Skeletal muscle tissue (tissue), 4 donors: ENCODE measurements around the gene PHIP. TPM values are rescaled to one million over a fixed set of nuclear protein-coding genes. Genes with fewer than 3 reads are reported as not detected.
A peak's percentile ranks its signal among the peaks of the same experiment; 100 is the strongest.
"Not testable (repeated sequence)": the region's sequence is repeated elsewhere in the genome, so short reads cannot be mapped to it uniquely, and the experiment has no call there.

Experiments used
- H3K27ac ChIP-seq: one replicate; pipeline ENCODE4 v1.7.0; 2013; ENCODE audit warnings: mild to moderate bottlenecking, low read depth, low read length, inconsistent platforms
- H3K27me3 ChIP-seq, 3 donors: one replicate each; pipeline ENCODE4 v1.7.0; 2013; ENCODE audit warnings: low read length in 3 of 3; ENCODE audit not compliant: control insufficient read depth in 3 of 3, insufficient read depth in 3 of 3
- H3K36me3 ChIP-seq, 3 donors: one replicate each; pipeline ENCODE4 v1.7.0; 2013; ENCODE audit warnings: low read length in 3 of 3; ENCODE audit not compliant: control insufficient read depth in 3 of 3, insufficient read depth in 3 of 3
- H3K4me1 ChIP-seq, 3 donors: one replicate each; pipeline ENCODE4 v1.7.0; 2013; ENCODE audit warnings: low read length in 3 of 3, mild to moderate bottlenecking in 3 of 3; ENCODE audit not compliant: control insufficient read depth in 3 of 3, insufficient read depth in 3 of 3
- H3K4me3 ChIP-seq, 3 donors: one replicate each; pipeline ENCODE4 v1.7.0; 2013; ENCODE audit warnings: low read length in 3 of 3
- H3K9ac ChIP-seq, 3 donors: one replicate each; pipeline ENCODE4 v1.7.0; 2013; ENCODE audit warnings: low read length in 3 of 3, mild to moderate bottlenecking in 3 of 3, moderate library complexity in 2 of 3, low read depth in 1 of 3
- H3K9me3 ChIP-seq, 3 donors: one replicate each; pipeline ENCODE4 v1.7.0; 2013; ENCODE audit warnings: low read length in 3 of 3; ENCODE audit not compliant: control insufficient read depth in 3 of 3
- total RNA-seq: library from RNA; depleted of rRNA; stranded (reverse); fragments of >200 nt; gene quantifications from one replicate; pipeline ENCODE4 v1.2.3, GENCODE V29; 2014
- donor health status: Osteomylitis.

Gene PHIP
- 22.4 TPM for total RNA-seq

DNA sequence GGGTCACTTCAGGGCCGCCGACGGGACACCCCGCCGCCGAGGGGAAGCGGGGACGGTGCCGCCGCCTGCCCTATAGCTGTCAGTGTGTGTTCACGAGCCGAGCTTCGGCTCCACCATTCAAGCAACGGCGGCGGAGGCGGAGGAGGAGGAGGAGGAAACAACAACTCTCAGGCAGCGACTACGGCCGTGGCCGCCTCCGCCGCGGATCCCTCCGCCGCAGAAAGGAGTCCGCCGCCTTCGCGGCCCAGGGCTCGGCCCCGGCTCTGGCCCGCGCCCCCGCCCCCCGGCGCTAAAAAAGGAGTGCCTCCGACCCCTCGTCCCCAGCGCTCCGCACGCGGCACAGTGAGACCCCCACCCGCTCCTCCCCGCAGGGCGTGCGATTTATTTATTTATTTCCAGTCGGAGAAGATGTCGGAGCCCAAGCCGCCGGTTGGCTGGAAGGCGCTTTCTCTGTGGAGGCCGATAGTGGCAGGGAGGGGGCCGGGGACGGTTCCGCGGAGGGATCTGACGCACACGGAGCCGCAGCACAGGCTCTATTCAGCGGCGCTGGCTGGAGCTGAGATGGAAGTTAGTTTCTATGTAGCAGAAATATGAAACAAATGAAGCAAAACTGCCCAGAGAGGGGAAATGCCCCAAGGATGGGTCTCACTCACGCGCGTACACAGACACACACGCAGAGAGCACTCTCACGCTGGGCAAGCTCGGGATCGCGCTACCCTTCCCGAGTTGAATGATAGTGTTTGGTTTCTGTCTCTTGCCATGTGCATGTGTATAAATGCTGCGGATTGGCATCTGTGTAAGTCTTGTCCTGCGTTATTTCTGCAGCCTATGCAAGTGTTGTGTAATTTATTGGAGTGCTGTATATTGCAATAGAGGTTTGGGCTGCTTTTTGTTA is at the start of gene PHIP:
Gene PHIP, minus strand, starts transcription at position 180 of the 895 bp plus-strand sequence. CDS start 186 bp downstream, outside the sequence.
- no peaks in the 10 kb centered on the region for H3K9me3 ChIP-seq
- H3K27me3 ChIP-seq: no peaks in the 10 kb centered on the region
- no peaks in the 10 kb centered on the region for H3K36me3 ChIP-seq
- peaks cover 2 to 16% (median 8%) of the 10 kb centered on the region in 3 donors for H3K4me1 ChIP-seq
- H3K9ac ChIP-seq: peak within 1 kb of the TSS; percentile 87 to 94 (median 91)
- H3K4me3 ChIP-seq: peak within 1 kb of the TSS; percentile 97 to 98 (median 98)
- peak within 1 kb of the TSS; percentile 96 for H3K27ac ChIP-seq

DNA sequence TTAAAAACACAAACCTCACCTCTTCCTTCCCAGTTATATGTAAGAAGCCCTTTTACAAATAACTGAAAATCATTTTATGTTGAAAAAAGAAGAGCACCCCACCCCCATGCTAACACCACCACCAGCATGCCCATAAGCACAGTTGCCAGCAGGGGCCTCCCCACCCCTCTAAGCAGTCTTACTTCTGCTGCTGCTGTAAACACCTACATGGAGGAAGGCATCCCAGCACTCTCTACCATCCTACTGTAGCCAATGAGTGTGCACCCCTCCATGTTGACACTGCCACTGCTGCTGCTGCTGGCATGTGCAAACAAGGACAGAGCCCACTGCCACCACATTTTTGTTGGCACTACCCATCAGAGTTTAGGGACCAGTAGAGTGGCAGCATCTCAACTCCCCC is 49.6 kb upstream of the PHIP start:
- no peak overlapping the region for H3K9ac ChIP-seq
- H3K27ac ChIP-seq: no peak overlapping the region
- H3K4me3 ChIP-seq: no peak overlapping the region
- H3K27me3 ChIP-seq: no peaks in the 10 kb centered on the region
- no peaks in the 10 kb centered on the region for H3K4me1 ChIP-seq
- no peaks in the 10 kb centered on the region for H3K36me3 ChIP-seq
- no peaks in the 10 kb centered on the region for H3K9me3 ChIP-seq

DNA sequence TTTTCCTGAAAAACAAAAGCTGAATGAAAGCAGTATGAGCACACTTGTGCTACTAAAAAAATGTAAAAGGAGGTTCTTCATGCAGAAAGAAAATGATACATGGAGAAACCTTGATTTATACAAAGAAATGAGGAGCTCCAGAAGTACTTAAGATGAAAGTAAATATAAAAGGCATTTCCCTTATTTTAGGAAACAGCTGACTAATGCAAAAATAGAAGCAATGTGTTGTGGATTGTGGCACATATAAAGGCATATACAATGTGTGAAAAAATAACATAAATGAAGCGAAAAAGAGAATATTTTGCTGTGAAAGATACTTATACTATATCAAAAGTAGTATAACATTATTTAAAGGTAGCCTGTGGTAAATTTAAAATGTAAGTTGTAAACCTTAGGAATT is 41.2 kb upstream of the PHIP start:
- H3K9me3 ChIP-seq: no peaks in the 10 kb centered on the region
- H3K27ac ChIP-seq: no peak overlapping the region
- H3K27me3 ChIP-seq: no peaks in the 10 kb centered on the region
- no peaks in the 10 kb centered on the region for H3K36me3 ChIP-seq
- no peak overlapping the region for H3K9ac ChIP-seq
- H3K4me3 ChIP-seq: no peak overlapping the region
- H3K4me1 ChIP-seq: no peaks in the 10 kb centered on the region

DNA sequence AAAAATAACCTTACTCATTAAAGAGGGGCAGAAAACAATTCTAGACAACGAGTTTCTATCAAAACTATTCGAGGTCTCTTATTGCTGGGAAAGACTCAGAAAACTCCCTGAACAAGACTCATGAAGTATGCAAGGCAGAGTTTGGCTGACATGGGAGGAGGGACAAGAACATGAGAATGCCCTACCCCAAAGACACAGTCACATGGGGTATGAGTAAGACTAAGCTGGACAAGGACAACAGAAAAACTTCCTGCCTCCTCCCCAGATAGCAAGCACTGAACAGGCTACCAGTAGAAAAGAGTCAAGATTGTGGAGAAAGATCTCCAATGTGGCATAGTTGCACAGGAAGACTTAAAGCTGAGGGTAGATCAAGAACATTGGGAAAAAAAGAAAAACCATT is 39.7 kb upstream of the PHIP start:
- Histone ChIP-seq H3K27ac (no peak overlapping the region), H3K9ac (no peak overlapping the region), H3K4me3 (no peak overlapping the region), H3K4me1 (no peaks in the 10 kb centered on the region), H3K36me3 (no peaks in the 10 kb centered on the region), H3K27me3 (no peaks in the 10 kb centered on the region), H3K9me3 (no peaks in the 10 kb centered on the region)

DNA sequence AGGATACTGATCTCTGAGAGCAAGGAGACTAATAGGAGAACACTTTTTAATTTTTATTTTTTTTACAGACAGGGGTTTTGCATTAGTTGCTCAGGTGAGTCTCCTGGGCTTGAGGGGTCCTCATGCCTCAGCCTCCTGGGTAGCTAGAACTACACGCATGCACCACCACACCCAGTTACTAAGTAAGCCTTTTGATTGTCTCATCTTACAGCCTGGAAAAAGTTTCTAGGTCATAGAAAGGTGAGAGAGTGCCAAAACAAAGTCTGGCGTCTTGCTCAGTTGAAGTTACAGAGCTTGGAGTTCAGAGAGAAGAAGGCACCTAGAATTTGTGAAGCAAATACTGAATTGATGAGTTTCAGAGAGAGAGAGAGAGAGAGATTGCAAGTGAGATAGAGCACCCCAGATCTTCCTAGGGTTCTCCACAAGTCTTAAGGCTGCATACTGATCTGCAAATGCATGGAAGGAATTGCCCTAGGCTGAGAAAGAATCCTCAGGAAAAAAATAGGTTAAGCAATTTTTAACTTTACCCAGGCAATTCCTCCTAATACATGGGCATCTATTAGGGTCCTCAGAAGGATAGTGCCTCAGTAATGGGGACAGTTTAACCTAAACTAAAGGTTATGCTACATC is 37.6 kb upstream of the PHIP start:
- no peaks in the 10 kb centered on the region for H3K36me3 ChIP-seq
- no peaks in the 10 kb centered on the region for H3K4me1 ChIP-seq
- H3K4me3 ChIP-seq: no peak overlapping the region
- H3K9me3 ChIP-seq: no peaks in the 10 kb centered on the region
- no peak overlapping the region for H3K9ac ChIP-seq
- H3K27ac ChIP-seq: no peak overlapping the region
- no peaks in the 10 kb centered on the region for H3K27me3 ChIP-seq

DNA sequence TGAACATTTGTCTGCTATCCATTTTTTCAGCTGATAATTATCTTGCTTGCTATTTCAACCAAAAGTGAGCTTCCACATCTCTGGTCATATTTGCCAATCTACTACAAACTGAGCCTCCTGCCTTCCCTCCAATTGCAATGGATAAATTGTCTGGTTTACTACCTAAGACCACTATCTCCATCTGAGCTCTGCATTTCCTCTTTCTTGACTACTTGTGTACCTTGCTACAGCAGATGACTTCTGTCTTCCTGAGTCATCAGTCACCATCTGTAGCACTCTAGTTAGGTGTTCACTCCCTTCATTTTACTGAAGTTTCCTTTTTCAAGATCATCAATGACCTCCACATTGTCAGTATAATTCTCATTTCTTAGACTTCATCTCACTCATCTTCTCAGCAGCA is 33.5 kb upstream of the PHIP start:
- H3K4me1 ChIP-seq: no peaks in the 10 kb centered on the region
- no peak overlapping the region for H3K9ac ChIP-seq

DNA sequence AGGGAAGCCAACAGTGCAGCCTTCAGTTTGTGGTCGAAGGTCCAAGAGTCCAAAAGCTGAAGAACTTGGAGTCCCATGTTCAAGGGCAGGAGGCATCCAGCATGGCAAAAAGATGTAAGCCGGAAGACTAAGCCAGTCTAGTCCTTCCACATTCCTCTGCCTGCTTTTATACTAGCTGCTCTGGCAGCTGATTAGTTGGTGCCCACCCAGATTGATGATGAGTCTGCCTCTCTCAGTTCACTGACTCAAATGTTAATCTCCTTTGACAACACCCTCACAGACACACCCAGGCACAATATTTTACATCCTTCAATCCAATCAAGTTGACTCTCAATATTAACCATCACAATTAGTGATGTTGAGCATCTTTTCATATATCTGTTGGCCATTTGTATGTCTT is 23.1 kb upstream of the PHIP start:
- no peaks in the 10 kb centered on the region for H3K36me3 ChIP-seq
- no peak overlapping the region for H3K4me3 ChIP-seq
- no peak overlapping the region for H3K27ac ChIP-seq

More for the DNA sequence above, 33.5 kb upstream of the PHIP start:
- Histone ChIP-seq H3K36me3 (no peaks in the 10 kb centered on the region), H3K4me3 (no peak overlapping the region), H3K27me3 (no peaks in the 10 kb centered on the region), H3K9me3 (no peaks in the 10 kb centered on the region), H3K27ac (no peak overlapping the region)

DNA sequence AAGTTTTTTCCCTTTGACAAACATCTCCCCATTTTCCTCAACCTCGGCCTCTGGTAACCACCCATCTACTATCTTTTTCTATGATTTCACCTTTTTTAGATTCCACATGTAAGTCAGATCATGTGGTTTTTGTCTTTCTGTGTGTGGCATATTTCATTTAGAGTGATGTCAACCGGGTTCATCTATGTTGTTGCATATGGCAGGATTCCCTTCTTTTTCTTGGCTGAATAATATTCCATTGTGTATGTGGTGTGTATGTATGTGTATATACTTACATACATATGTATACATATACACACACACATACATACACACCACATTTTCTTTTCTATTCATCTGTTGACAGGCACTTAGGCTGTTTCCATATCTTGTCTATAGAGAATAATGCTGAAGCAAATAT is 22.2 kb upstream of the PHIP start:
- Histone ChIP-seq H3K27me3 (no peaks in the 10 kb centered on the region), H3K27ac (no peak overlapping the region), H3K9ac (no peak overlapping the region), H3K4me1 (no peaks in the 10 kb centered on the region), H3K9me3 (no peaks in the 10 kb centered on the region), H3K36me3 (no peaks in the 10 kb centered on the region), H3K4me3 (no peak overlapping the region)

More for the DNA sequence above, 23.1 kb upstream of the PHIP start:
- Histone ChIP-seq H3K27me3 (no peaks in the 10 kb centered on the region), H3K9me3 (no peaks in the 10 kb centered on the region), H3K9ac (no peak overlapping the region), H3K4me1 (no peaks in the 10 kb centered on the region)

DNA sequence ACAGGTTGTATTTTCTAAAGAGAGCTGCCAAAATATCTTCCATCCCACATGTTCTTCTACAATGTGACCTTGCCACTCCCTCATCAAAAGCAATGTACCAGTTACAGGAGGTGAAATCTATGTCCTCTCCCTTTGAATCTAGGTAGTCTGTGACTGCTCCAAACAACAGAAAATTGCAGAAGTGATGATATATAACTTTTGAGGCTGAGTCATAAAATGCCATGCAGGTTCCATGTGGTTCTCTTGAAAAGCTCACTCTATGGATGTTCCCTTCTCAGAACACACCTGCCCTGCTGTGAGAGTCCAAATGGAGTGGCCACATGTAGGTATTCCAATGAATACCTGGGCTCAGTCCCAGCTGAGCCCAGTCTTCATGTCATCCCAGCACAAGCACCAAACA is 16.9 kb upstream of the PHIP start:
- Histone ChIP-seq H3K36me3 (no peaks in the 10 kb centered on the region), H3K27ac (no peak overlapping the region), H3K27me3 (no peaks in the 10 kb centered on the region), H3K4me3 (no peak overlapping the region), H3K4me1 (no peaks in the 10 kb centered on the region), H3K9me3 (no peaks in the 10 kb centered on the region), H3K9ac (no peak overlapping the region)

DNA sequence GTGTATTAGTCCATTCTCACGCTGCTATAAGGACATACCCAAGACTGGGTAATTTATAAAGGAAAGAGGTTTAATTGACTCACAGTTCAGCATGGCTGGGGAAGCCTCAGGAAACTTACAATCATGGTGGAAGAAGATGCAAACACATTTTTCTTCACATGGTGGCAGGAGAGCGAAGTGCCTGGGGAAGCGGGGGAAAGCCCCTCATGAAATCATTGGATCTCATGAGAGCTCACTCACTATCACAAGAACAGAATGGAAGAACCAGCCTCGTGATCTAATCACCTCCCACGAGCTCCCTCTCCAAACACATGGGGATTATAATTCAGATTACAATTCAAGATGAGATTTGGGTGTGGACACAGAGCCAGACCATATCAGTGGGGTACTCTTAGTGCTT is 13.7 kb upstream of the PHIP start:
- not testable (repeated sequence) for H3K9me3 ChIP-seq, H3K27me3 ChIP-seq, H3K36me3 ChIP-seq, H3K9ac ChIP-seq, H3K27ac ChIP-seq, H3K4me1 ChIP-seq, H3K4me3 ChIP-seq
